Cardiac fibroblast (primary cell): ENCODE results near the gene TP73.

ENCODE experiments used
- DNase-seq, 2 donors: peaks; one replicate each; pipeline versions ENCODE4 v3.0.0 to v3.0.0-alpha.2; 2010; ENCODE audit warnings: low read depth in 2 of 2
- H3K4me3 ChIP-seq, 2 donors: replicated peaks in 1 of 2; 1 replicate in 1 of 2; 2 replicates in 1 of 2; pipeline ENCODE4 v1.5.1; 2011; ENCODE audit warnings: low read depth in 2 of 2, low read length in 2 of 2, mild to moderate bottlenecking in 2 of 2, moderate library complexity in 1 of 2
- CTCF ChIP-seq: IDR thresholded peaks from one replicate; pipeline ENCODE4 v1.5.1; 2011; ENCODE audit warnings: low read depth, mild to moderate bottlenecking, low read length, inconsistent platforms

TP73 gene

GRCh38 chr1:3678361-3679097, 26.2 kb downstream of the TP73 start:
- no peak for DNase-seq
- H3K4me3 ChIP-seq, result no peak overlapping the region
- TF ChIP-seq CTCF, result no peak

- no peak overlapping the region for H3K4me3 ChIP-seq
- DNase-seq, result no peak
- TF ChIP-seq CTCF, result no peak
Observed at GRCh38 chr1:3679098-3679555, 26.8 kb downstream of the TP73 start.

GRCh38 chr1:3679799-3680453, 27.6 kb downstream of the TP73 start:
- H3K4me3 ChIP-seq, result no peak overlapping the region
- DNase-seq, result no peak
- TF ChIP-seq CTCF, result no peak

GRCh38 chr1:3680488-3681230, 28.3 kb downstream of the TP73 start:
- H3K4me3 ChIP-seq, result no peak overlapping the region
- no peak for DNase-seq
- no peak for TF ChIP-seq CTCF

GRCh38 chr1:3681231-3681897, 29.0 kb downstream of the TP73 start:
- no peak overlapping the region for H3K4me3 ChIP-seq
- no peak for TF ChIP-seq CTCF
- DNase-seq, result no peak
